ENCODE results near the gene CASP9.
A peak's percentile ranks its signal among the peaks of the same experiment; 100 is the strongest.
"Not testable (repeated sequence)": the region's sequence is repeated elsewhere in the genome, so short reads cannot be mapped to it uniquely, and the experiment has no call there.

The CASP9 gene

DNA sequence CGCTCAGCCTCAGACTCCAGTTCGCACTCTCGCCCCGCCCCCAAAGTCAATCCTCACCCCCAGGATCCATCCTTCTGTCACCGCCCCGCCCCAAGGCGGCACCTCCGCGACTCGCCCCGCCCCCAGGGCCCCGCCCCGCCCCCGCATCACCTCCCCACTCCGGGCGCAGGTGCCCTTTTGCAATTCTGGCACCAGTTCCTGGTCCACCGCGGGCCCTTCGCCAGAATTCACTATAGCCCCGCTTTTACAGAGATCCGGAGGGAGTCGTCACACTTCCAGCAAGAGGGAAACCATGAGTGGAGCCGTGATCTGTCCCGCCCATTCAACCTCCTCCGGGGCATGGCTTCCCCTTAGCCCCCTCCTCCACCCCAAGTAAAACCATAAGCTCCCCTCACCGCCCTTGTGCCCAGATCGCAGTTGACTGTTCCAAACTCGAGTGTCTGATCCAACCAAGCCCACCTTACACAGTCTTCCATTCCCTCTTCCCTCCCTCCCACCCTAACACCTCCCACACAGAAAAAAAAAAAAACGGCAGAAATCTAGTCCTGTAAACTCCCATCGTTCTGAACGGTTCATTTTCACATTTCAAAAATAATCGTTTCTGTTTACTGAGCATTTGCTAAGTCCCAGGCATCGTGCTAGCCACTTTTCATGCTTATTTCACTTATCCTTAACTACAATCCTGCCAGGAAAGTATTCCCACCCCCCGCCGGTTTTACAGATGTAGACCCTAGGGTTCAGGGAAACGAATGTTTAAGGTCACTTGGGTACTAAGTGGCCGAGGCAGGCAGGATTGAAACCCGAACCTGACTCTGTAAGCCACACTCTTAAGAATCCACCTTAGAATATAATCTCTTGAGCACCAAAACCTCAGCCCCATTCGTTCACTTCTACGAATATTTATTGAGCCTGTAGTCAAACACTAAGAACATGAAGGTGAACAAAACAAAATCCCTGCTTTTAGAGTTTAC is 1.3 kb upstream of the CASP9 start:
- peak; percentile 85 for DNase-seq (ENCODE audit: low spot score)

DNA sequence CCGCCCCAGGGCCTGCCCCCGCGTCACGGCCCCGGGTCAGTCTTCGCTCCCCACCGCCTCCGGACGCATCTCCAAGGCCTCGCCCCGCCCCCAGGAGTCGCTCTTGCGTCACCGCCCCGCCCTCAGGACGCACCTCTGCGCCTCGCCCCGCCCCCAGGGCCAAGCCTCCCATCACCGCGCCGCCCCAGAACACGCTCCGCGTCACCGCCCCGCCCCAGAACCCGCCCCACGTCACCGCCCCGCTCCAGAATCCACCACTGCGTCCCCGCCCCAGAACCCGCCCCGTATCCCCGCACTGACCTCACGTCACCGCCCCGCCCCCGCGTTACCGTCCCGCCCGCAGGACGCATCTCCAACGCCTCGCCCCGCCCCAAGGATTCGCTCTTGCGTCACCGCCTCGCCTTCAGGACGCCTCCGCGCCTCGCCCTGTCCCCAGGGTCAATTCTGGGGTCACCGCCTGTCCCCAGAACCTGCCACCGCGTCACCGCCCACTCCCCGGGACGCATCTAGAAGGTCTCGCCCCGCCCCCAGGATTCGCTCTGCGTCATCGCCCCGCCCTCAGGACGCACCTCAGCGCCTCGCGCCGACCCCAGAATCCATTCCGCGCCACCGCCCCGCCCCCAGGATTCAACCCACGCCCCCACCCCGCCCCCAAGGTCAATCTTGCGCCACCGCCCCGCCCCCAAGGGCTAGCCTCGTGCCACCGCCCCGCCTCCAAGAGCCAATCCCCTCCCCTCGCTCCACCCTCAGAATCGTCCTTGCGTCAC is 451 bp upstream of the CASP9 start:
- peak; percentile 91 for DNase-seq (ENCODE audit: low spot score)

- no peak for DNase-seq (ENCODE audit: low spot score)
These were observed 653 bp downstream of the CASP9 start for GRCh38 chr1:15523104-15524020.

- no peak for DNase-seq (ENCODE audit: low spot score)
These were observed 1.5 kb downstream of the CASP9 start for GRCh38 chr1:15522551-15522950.

- DNase-seq (ENCODE audit: low spot score), result not testable (repeated sequence)
These were observed 2.7 kb downstream of the CASP9 start for GRCh38 chr1:15521206-15521906.

DNA sequence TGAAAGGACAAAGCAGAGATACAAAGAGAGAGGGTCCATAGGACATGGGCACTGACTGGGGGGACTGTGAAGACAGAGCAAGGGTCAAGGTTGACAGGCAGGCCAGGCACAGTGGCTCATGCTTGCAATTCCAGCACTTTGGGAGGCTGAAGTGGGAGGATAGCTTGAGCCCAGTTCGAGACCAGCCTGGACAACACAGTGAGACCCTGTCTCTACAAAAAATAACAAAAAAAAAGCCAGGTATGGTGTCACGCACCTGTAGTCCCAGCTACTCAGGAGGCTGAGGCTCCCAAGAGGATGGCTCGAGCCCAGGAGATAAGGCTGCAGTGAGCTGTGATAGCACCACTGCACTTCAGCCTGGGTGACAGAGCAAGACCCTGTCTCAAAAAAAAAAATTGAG is 4.4 kb downstream of the CASP9 start:
- no peak for DNase-seq (ENCODE audit: low spot score)

GRCh38 chr1:15515022-15515663 is 8.9 kb downstream of the CASP9 start:
- DNase-seq (ENCODE audit: low spot score), result no peak

- DNase-seq (ENCODE audit: low spot score), result not testable (repeated sequence)
These were observed 9.5 kb downstream of the CASP9 start for GRCh38 chr1:15514557-15514956.

DNA sequence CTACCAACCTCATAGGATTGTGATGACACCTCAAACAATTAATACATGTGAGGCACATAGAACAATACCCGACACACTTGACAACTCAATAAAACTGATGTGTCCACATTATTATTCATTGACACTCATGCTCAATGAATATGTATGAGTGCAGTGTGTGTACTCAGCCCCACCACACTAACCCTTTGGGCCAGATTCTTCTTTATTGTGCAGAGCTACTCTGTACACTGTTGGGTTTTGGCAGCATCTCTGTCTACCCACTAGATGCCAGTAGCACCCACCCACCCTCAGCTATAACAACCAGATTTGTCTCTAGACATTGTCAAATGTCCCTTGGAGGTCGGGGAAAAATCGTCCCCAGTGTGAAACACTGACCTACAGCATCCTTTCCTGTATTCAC is 10.1 kb downstream of the CASP9 start:
- DNase-seq (ENCODE audit: low spot score), result no peak

DNA sequence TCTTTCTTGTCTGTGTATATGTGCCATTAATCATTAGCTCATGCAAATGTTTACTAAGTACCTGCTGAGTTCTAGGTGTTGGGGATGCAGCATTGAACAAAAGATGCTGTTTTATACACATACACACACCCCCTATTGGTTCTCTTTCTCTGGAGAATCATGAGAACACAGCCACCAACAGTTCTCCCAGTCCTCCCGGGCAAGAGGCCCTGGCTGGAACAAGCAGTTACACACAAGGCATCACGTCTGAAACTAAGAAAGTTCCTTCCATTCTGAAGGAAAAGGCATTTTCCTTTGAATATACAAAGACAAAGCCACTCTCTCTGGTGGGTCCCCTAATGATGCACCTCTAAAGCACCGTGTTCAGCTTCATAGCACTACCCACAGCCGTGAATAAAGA is 10.8 kb downstream of the CASP9 start:
- DNase-seq (ENCODE audit: low spot score), result no peak

GRCh38 chr1:15510611-15511405 is 13.2 kb downstream of the CASP9 start:
- DNase-seq (ENCODE audit: low spot score), result no peak

DNA sequence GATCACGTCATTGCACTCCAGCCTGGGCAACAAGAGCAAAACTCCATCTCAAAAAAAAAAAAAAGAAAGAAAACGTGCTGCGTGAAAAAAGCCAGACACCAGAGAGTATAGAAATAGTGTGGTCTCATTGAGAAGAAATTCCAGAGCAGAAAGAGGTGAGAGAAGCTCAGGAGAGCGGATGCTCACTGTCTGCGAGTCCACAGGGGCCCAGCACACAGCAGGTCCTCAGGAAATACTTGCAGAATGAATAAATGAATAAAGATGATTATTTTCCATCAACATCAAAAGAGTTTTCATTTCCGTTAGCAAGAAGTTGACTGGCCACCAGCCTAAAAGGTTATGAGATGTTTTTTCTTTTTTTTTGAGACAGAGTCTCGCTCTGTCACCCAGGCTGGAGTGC is 14.4 kb downstream of the CASP9 start:
- no peak for DNase-seq (ENCODE audit: low spot score)

DNA sequence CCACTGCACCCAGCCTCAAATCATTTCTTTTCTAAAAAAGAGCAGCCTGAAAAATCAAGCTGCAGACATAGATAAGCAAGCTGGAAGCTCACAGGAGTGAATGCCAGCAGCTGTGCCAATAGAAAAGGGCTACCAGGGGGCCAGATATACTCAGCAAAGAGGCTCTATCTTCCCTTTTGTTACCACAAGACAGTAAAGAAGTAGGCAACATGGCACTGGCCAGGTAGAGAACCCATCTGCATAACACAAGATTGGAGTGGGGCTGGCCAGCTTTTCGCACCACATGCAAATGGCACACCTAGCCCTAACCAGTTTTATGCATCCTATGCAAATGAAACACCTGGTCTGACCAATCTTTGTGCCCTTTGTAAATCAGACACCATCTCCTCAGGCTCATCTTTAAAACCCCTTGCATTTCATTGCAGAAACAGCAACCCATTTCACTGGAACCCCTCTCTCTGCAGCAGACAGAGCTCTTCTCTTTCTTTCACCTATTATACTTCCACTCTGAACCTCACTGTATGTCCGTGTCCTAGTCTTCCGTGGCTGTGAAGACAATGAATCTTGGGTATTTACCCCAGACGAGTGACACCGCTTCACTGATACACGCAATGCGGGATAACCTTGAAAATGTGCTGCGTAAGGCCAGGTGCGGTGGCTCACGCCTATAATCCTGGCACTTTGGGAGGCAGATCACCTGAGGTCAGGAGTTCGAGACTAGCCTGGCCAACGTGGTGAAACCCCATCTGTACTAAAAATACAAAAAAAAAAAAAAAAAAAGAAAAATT is 15.1 kb downstream of the CASP9 start:
- no peak for DNase-seq (ENCODE audit: low spot score)

GRCh38 chr1:15507278-15507677 is 16.7 kb downstream of the CASP9 start:
- DNase-seq (ENCODE audit: low spot score), result no peak

- no peak for DNase-seq (ENCODE audit: low spot score)
These were observed 17.2 kb downstream of the CASP9 start for GRCh38 chr1:15506831-15507230.

- DNase-seq (ENCODE audit: low spot score), result no peak
These were observed 19.6 kb downstream of the CASP9 start for GRCh38 chr1:15504436-15504835.

DNA sequence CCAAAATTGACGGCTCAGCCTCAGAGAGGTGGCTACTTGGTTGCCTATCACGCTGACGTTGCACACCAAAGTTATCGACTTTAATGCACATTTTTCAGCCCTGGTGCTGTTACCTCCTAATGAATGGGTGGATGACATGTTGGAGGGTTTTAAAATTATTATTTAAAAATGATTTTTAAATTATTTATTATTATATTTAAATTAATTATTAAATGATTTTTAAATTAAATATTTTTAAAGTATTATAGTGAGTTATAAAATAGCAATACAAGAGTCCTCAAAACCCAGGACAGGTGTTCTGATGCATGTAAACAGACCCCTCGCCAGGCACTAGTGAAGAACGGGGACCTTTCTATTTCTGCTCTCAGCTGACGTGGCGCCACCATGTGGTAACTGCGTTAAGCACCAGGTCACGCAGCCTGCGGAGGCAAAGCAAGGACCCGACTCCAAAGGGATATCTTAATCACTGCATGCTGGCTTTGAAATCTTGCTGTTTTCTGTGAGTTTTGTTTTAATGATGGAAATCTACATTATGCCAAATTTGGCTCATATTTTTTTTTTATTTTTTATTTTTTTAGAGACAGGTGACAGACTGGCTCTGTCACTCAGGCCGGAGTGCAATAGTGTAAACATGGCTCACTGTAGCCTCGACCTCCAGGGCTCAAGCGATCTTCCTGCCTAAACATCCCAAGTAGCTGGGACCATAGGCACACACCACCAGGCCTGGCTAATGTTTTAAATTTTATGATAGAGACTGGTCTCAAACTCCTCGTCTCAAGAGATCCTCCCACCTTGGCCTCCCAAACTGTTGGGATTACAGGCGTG is 22.6 kb downstream of the CASP9 start:
- DNase-seq (ENCODE audit: low spot score), result peak; percentile 74
